Liver (tissue), 9 donors: ENCODE results near the gene PNPLA1. TPM values are rescaled to one million over a fixed set of nuclear protein-coding genes. Genes with fewer than 3 reads are reported as not detected.

Source experiments
- DNase-seq: peaks from one replicate; pipeline ENCODE4 v3.0.0-alpha.2; 2017; ENCODE audit warnings: low spot score
- H3K27ac ChIP-seq, 2 donors: one replicate each; pipeline ENCODE4 v1.7.0; 2013; ENCODE audit warnings: inconsistent platforms in 2 of 2, low read length in 2 of 2, control low read depth in 1 of 2, low read depth in 1 of 2, mild to moderate bottlenecking in 1 of 2
- H3K27me3 ChIP-seq, 4 donors: one replicate each; pipeline versions ENCODE4 v1.6.1 to v1.7.0; 2013; ENCODE audit warnings: low read length in 3 of 4, inconsistent platforms in 1 of 4, mild to moderate bottlenecking in 1 of 4, moderate library complexity in 1 of 4; ENCODE audit not compliant: control insufficient read depth in 4 of 4, insufficient read depth in 4 of 4
- H3K36me3 ChIP-seq, 4 donors: one replicate each; pipeline versions ENCODE4 v1.6.1 to v1.7.0; 2013; ENCODE audit warnings: low read length in 3 of 4, mild to moderate bottlenecking in 3 of 4, low read depth in 1 of 4, moderate library complexity in 1 of 4; ENCODE audit not compliant: control insufficient read depth in 4 of 4, insufficient read depth in 3 of 4
- H3K4me1 ChIP-seq, 4 donors: one replicate each; pipeline versions ENCODE4 v1.6.1 to v1.7.0; 2013; ENCODE audit warnings: low read length in 3 of 4, mild to moderate bottlenecking in 3 of 4, moderate library complexity in 1 of 4; ENCODE audit not compliant: control insufficient read depth in 4 of 4, insufficient read depth in 4 of 4
- H3K4me3 ChIP-seq, 3 donors: one replicate each; pipeline versions ENCODE4 v1.6.1 to v1.7.0; 2013; ENCODE audit warnings: low read length in 3 of 3, control low read depth in 1 of 3, low read depth in 1 of 3, mild to moderate bottlenecking in 1 of 3
- H3K9ac ChIP-seq, 2 donors: one replicate each; pipeline ENCODE4 v1.7.0; 2013; ENCODE audit warnings: low read length in 2 of 2, mild to moderate bottlenecking in 2 of 2, moderate library complexity in 2 of 2, control low read depth in 1 of 2, low read depth in 1 of 2
- H3K9me3 ChIP-seq, 4 donors: one replicate each; pipeline versions ENCODE4 v1.6.1 to v1.7.0; 2013; ENCODE audit warnings: low read length in 3 of 4; ENCODE audit not compliant: control insufficient read depth in 4 of 4
- EGR1 ChIP-seq, 2 donors: IDR thresholded peaks; 2 replicates each; pipeline ENCODE4 v1.6.1; 2016 to 2018; ENCODE audit warnings: antibody characterized with exemption in 2 of 2, low read depth in 2 of 2
- FOXA1 ChIP-seq: IDR thresholded peaks from 2 replicates; pipeline ENCODE4 v1.6.1; 2016; ENCODE audit warnings: antibody characterized with exemption
- FOXA2 ChIP-seq: IDR thresholded peaks from 2 replicates; pipeline ENCODE4 v1.6.1; 2016; ENCODE audit warnings: antibody characterized with exemption
- GABPA ChIP-seq, 2 donors: IDR thresholded peaks in 1 of 2; conservative IDR thresholded peaks in 1 of 2; 2 replicates each; pipeline ENCODE4 v1.6.1; 2016; ENCODE audit warnings: antibody characterized with exemption in 2 of 2, mild to moderate bottlenecking in 1 of 2, moderate library complexity in 1 of 2
- HNF4A ChIP-seq, 2 donors: conservative IDR thresholded peaks; 2 replicates each; pipeline ENCODE4 v1.6.1; 2016; ENCODE audit warnings: antibody characterized with exemption in 2 of 2, mild to moderate bottlenecking in 2 of 2
- HNF4G ChIP-seq: IDR thresholded peaks from 2 replicates; pipeline ENCODE4 v1.6.1; 2016; ENCODE audit warnings: antibody characterized with exemption
- JUND ChIP-seq, 2 donors: IDR thresholded peaks; 2 replicates each; pipeline ENCODE4 v1.6.1; 2016; ENCODE audit warnings: antibody characterized with exemption in 2 of 2
- NR2F2 ChIP-seq: IDR thresholded peaks from 2 replicates; pipeline ENCODE4 v1.6.1; 2016; ENCODE audit warnings: antibody characterized with exemption
- RAD21 ChIP-seq, 2 donors: IDR thresholded peaks; 2 replicates each; pipeline ENCODE4 v1.6.1; 2016; ENCODE audit warnings: antibody characterized with exemption in 2 of 2, mild to moderate bottlenecking in 2 of 2
- RXRA ChIP-seq, 2 donors: IDR thresholded peaks; 2 replicates each; pipeline ENCODE4 v1.6.1; 2017 to 2018; ENCODE audit warnings: antibody characterized with exemption in 2 of 2, mild to moderate bottlenecking in 1 of 2
- SP1 ChIP-seq: IDR thresholded peaks from 2 replicates; pipeline ENCODE4 v1.6.1; 2018; ENCODE audit warnings: antibody characterized with exemption, mild to moderate bottlenecking
- TAF1 ChIP-seq: conservative IDR thresholded peaks from 2 replicates; pipeline ENCODE4 v1.6.1; 2016; ENCODE audit warnings: antibody characterized with exemption, mild to moderate bottlenecking
- YY1 ChIP-seq: IDR thresholded peaks from 2 replicates; pipeline ENCODE4 v1.6.1; 2016; ENCODE audit warnings: antibody characterized with exemption, mild to moderate bottlenecking
- WGBS: extraction: QIAGEN DNeasy Blood & Tissue Kit; methylation state at CpG from one replicate; pipeline ENCODE4 v1.1.7; 2013; 5-methylcytosine and 5-hydroxymethylcytosine counted together
- polyA plus RNA-seq, 2 donors: library from polyadenylated mRNA; stranded (reverse) in 1 of 2; unstranded in 1 of 2; fragments of 200-250 nt in 1 of 2; fragments of >200 nt in 1 of 2; fragmentation: Nextera tagmentation in 1 of 2; extraction: Ambion mirVana in 1 of 2; gene quantifications; one replicate each; pipeline versions ENCODE4 v1.2.1 to v1.2.3, GENCODE V29; 2013 to 2015
- total RNA-seq, 2 donors: library from RNA; depleted of rRNA; stranded (reverse); fragments of >200 nt; gene quantifications; one replicate each; pipeline ENCODE4 v1.2.3, GENCODE V29; 2014
- TF ChIP-seq, protein P1 (sequence below): IDR thresholded peaks from 2 replicates; pipeline ENCODE4 v1.6.1; 2016; ENCODE audit warnings: antibody characterized with exemption
- TF ChIP-seq, protein P2 (sequence below): fragments of 150-350 bp; IDR thresholded peaks from 2 replicates; pipeline ENCODE4 v1.5.1; 2017; ENCODE audit warnings: improper control_type of control experiment, low read depth, low read length; ENCODE audit not compliant: missing input control
- TF ChIP-seq, protein P3 (sequence below): IDR thresholded peaks from 2 replicates; pipeline ENCODE4 v1.6.1; 2016; ENCODE audit warnings: antibody characterized with exemption
- TF ChIP-seq, protein P4 (sequence below): IDR thresholded peaks from 2 replicates; pipeline ENCODE4 v1.6.1; 2016; ENCODE audit warnings: antibody characterized with exemption, mild to moderate bottlenecking
- TF ChIP-seq, protein P5 (sequence below): IDR thresholded peaks from 2 replicates; pipeline ENCODE4 v1.6.1; 2016; ENCODE audit warnings: antibody characterized with exemption
- donor health status: healthy.
- donor health status: healthy.
- donor health status: healthy.
- donor health status: healthy.
- donor health status: healthy.

Gene PNPLA1
- total and polyA plus RNA-seq, 4 donors: 0.07 to 0.14 (median 0.08) TPM; not detected in 1

DNA sequence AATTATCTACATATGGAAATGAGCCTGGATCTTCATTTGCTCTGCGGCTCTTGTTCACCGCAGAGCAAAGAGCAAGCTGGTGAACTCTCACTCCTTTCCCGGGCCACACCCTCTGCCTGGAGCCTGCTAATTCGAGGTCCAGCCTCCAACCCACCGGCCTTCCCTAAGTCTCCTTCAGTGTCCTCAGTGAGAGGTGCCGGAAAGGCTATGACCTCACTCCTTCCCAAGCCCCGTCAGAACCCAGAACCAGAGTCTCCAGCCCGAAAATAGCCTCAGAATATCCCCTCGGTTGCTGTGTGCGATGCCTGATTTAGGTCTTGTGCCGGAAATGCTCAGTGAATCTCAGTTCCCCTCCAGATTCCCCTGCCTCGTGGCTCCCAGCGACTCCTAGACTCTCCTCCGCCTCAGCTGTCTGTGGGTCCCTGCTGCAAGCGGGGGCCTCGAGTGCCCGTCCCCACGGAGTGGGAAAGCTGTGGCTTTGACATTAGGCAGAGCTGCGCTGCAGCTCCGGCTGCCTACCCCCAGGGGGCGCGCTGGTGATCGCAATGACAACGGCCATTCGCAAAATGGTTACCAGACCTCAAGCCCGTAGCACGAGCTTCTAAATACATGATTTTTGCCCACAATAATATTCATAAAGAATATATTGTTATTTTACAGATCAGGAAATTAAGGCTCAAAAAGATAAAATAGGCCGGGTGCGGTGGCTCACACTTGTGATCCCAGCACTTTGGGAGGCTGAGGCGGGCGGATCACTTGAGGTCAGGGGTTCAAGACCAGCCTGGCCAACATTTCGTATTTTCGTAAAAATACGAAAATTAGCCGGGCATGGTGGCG is 71.0 kb downstream of the PNPLA1 start:
- TF ChIP-seq RAD21 (IDR thresholded peaks at IDR 0.05) (peak; percentile 66 to 76), YY1 (peak; percentile 79), HNF4A (conservative IDR thresholded peaks at IDR 0.05) (peak in 1 of 2 donors; percentile 9), RXRA (IDR thresholded peaks at IDR 0.05) (peak in 1 of 2 donors; percentile 31)
- TF ChIP-seq, protein P1, sequence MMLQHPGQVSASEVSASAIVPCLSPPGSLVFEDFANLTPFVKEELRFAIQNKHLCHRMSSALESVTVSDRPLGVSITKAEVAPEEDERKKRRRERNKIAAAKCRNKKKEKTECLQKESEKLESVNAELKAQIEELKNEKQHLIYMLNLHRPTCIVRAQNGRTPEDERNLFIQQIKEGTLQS: no peak
- TF ChIP-seq, protein P2, sequence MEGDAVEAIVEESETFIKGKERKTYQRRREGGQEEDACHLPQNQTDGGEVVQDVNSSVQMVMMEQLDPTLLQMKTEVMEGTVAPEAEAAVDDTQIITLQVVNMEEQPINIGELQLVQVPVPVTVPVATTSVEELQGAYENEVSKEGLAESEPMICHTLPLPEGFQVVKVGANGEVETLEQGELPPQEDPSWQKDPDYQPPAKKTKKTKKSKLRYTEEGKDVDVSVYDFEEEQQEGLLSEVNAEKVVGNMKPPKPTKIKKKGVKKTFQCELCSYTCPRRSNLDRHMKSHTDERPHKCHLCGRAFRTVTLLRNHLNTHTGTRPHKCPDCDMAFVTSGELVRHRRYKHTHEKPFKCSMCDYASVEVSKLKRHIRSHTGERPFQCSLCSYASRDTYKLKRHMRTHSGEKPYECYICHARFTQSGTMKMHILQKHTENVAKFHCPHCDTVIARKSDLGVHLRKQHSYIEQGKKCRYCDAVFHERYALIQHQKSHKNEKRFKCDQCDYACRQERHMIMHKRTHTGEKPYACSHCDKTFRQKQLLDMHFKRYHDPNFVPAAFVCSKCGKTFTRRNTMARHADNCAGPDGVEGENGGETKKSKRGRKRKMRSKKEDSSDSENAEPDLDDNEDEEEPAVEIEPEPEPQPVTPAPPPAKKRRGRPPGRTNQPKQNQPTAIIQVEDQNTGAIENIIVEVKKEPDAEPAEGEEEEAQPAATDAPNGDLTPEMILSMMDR: peak; percentile 89
- Histone ChIP-seq H3K4me3 (no peak overlapping the region), H3K4me1 (peaks cover 0 to 6% (median 4%) of the 10 kb centered on the region in 4 donors), H3K9me3 (no peaks in the 10 kb centered on the region), H3K27ac (no peak overlapping the region), H3K36me3 (no peaks in the 10 kb centered on the region), H3K9ac (no peak overlapping the region), H3K27me3 (no peaks in the 10 kb centered on the region)
- DNase-seq: peak; percentile 84
- 20% methylated on average over 36 of the region's 36 CpGs for WGBS

DNA sequence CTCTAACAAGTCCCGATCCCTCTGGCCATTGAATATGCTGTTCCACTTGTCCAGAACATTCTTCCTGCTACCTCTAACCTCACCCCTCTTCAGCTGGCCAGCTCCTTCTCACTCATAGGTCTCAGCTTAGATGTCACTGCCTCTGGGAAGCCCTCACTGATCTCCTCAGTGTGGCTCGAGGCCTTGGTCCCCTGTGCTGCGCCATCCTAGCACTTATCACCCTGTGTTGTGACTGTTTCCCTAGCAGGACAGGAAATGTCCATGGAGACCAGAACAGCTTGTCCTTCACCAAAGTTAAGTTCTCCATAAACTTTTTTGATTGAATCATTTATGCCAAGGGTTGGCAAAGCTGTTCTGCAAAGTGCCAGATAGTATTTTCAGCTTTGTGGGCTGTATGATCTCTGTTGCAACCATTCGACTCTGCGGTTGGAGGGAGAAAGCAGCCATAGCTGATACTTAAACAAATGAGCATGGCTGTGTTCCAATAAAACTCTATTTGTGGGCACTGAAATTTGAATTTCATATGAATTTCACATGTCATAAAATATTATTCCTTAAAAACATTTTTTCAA is 73.3 kb downstream of the PNPLA1 start:
- no peaks in the 10 kb centered on the region for H3K9me3 ChIP-seq
- TF ChIP-seq RXRA (IDR thresholded peaks at IDR 0.05) (no peak), HNF4A (conservative IDR thresholded peaks at IDR 0.05) (no peak), GABPA (IDR thresholded peaks at IDR 0.05 in 1 of 2, conservative IDR thresholded peaks at IDR 0.05 in 1 of 2) (no peak), RAD21 (IDR thresholded peaks at IDR 0.05) (no peak), FOXA1 (no peak), JUND (IDR thresholded peaks at IDR 0.05) (no peak), EGR1 (IDR thresholded peaks at IDR 0.05; ENCODE audit: low read depth in 2 of 2) (no peak), HNF4G (no peak), TAF1 (no peak), SP1 (no peak), FOXA2 (no peak), YY1 (no peak), NR2F2 (no peak)
- TF ChIP-seq, protein P3, sequence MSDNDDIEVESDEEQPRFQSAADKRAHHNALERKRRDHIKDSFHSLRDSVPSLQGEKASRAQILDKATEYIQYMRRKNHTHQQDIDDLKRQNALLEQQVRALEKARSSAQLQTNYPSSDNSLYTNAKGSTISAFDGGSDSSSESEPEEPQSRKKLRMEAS: no peak
- TF ChIP-seq, protein P2: no peak
- TF ChIP-seq, protein P4, sequence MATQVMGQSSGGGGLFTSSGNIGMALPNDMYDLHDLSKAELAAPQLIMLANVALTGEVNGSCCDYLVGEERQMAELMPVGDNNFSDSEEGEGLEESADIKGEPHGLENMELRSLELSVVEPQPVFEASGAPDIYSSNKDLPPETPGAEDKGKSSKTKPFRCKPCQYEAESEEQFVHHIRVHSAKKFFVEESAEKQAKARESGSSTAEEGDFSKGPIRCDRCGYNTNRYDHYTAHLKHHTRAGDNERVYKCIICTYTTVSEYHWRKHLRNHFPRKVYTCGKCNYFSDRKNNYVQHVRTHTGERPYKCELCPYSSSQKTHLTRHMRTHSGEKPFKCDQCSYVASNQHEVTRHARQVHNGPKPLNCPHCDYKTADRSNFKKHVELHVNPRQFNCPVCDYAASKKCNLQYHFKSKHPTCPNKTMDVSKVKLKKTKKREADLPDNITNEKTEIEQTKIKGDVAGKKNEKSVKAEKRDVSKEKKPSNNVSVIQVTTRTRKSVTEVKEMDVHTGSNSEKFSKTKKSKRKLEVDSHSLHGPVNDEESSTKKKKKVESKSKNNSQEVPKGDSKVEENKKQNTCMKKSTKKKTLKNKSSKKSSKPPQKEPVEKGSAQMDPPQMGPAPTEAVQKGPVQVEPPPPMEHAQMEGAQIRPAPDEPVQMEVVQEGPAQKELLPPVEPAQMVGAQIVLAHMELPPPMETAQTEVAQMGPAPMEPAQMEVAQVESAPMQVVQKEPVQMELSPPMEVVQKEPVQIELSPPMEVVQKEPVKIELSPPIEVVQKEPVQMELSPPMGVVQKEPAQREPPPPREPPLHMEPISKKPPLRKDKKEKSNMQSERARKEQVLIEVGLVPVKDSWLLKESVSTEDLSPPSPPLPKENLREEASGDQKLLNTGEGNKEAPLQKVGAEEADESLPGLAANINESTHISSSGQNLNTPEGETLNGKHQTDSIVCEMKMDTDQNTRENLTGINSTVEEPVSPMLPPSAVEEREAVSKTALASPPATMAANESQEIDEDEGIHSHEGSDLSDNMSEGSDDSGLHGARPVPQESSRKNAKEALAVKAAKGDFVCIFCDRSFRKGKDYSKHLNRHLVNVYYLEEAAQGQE: no peak
- TF ChIP-seq, protein P1: no peak
- TF ChIP-seq, protein P5, sequence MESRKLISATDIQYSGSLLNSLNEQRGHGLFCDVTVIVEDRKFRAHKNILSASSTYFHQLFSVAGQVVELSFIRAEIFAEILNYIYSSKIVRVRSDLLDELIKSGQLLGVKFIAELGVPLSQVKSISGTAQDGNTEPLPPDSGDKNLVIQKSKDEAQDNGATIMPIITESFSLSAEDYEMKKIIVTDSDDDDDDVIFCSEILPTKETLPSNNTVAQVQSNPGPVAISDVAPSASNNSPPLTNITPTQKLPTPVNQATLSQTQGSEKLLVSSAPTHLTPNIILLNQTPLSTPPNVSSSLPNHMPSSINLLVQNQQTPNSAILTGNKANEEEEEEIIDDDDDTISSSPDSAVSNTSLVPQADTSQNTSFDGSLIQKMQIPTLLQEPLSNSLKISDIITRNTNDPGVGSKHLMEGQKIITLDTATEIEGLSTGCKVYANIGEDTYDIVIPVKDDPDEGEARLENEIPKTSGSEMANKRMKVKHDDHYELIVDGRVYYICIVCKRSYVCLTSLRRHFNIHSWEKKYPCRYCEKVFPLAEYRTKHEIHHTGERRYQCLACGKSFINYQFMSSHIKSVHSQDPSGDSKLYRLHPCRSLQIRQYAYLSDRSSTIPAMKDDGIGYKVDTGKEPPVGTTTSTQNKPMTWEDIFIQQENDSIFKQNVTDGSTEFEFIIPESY: no peak
- no peak overlapping the region for H3K4me3 ChIP-seq
- no peak overlapping the region for H3K9ac ChIP-seq
- H3K27ac ChIP-seq: no peak overlapping the region
- H3K36me3 ChIP-seq: no peaks in the 10 kb centered on the region
- H3K27me3 ChIP-seq: no peaks in the 10 kb centered on the region
- 87% methylated on average over 5 of the region's 5 CpGs for WGBS
- H3K4me1 ChIP-seq: peaks cover 0 to 6% (median 4%) of the 10 kb centered on the region in 4 donors
- DNase-seq: no peak
